Small intestine (tissue), 7 donors: ENCODE measurements around the gene PBX4. TPM values are rescaled to one million over a fixed set of nuclear protein-coding genes. Genes with fewer than 3 reads are reported as not detected.

Source experiments
- DNase-seq, 2 donors: peaks; one replicate each; pipeline versions ENCODE4 v3.0.0 to v3.0.0-alpha.2; 2013
- FAIRE-seq: peaks from 2 replicates; lab custom pipeline; 2012; peaks lifted over from hg19 to GRCh38; lab: Jason Lieb, UNC
- H3K27ac ChIP-seq, 3 donors: one replicate each; pipeline ENCODE4 v1.5.1; 2013; ENCODE audit warnings: low read length in 2 of 3, mild to moderate bottlenecking in 2 of 3, control low read depth in 1 of 3, inconsistent platforms in 1 of 3, low read depth in 1 of 3, moderate library complexity in 1 of 3
- H3K27me3 ChIP-seq, 3 donors: one replicate each; pipeline ENCODE4 v1.6.1; 2013; ENCODE audit warnings: low read length in 3 of 3, inconsistent platforms in 1 of 3; ENCODE audit not compliant: control insufficient read depth in 3 of 3, insufficient read depth in 3 of 3
- H3K36me3 ChIP-seq, 3 donors: one replicate each; pipeline ENCODE4 v1.6.1; 2013; ENCODE audit warnings: low read length in 3 of 3, inconsistent platforms in 1 of 3, low read depth in 1 of 3, mild to moderate bottlenecking in 1 of 3, moderate library complexity in 1 of 3; ENCODE audit not compliant: control insufficient read depth in 3 of 3, insufficient read depth in 2 of 3
- H3K4me1 ChIP-seq, 3 donors: one replicate each; pipeline ENCODE4 v1.6.1; 2013; ENCODE audit warnings: low read length in 2 of 3, inconsistent platforms in 1 of 3, low read depth in 1 of 3, mild to moderate bottlenecking in 1 of 3, moderate library complexity in 1 of 3; ENCODE audit not compliant: control insufficient read depth in 3 of 3, insufficient read depth in 2 of 3
- H3K4me3 ChIP-seq, 3 donors: one replicate each; pipeline ENCODE4 v1.5.1; 2013; ENCODE audit warnings: low read length in 3 of 3, control low read depth in 1 of 3, inconsistent platforms in 1 of 3, low read depth in 1 of 3, mild to moderate bottlenecking in 1 of 3, moderate library complexity in 1 of 3
- H3K9me3 ChIP-seq, 2 donors: one replicate each; pipeline ENCODE4 v1.6.1; 2013; ENCODE audit warnings: low read depth in 1 of 2, low read length in 1 of 2; ENCODE audit not compliant: control insufficient read depth in 2 of 2, insufficient read depth in 1 of 2
- WGBS, 3 donors: extraction: QIAGEN DNeasy Blood & Tissue Kit; methylation state at CpG; one replicate each; pipeline ENCODE4 v1.1.7; 2013; 5-methylcytosine and 5-hydroxymethylcytosine counted together
- polyA plus RNA-seq, 4 donors: library from polyadenylated mRNA; stranded (reverse) in 3 of 4; unstranded in 1 of 4; fragments of 200-250 nt in 3 of 4; fragments of 120-200 nt in 1 of 4; gene quantifications; one replicate each; pipeline versions ENCODE4 v1.2.1 to v1.2.3, GENCODE V29; 2013
- donor health status: healthy with polysubstance abuse.
- donor health status: control.
- donor health status: control.
- donor health status: Bipolar disorder and iron deficiency.
- donor health status: healthy.

PBX4 gene
- polyA plus RNA-seq, 4 donors: 0.81 to 2.5 (median 1.4) TPM

DNA sequence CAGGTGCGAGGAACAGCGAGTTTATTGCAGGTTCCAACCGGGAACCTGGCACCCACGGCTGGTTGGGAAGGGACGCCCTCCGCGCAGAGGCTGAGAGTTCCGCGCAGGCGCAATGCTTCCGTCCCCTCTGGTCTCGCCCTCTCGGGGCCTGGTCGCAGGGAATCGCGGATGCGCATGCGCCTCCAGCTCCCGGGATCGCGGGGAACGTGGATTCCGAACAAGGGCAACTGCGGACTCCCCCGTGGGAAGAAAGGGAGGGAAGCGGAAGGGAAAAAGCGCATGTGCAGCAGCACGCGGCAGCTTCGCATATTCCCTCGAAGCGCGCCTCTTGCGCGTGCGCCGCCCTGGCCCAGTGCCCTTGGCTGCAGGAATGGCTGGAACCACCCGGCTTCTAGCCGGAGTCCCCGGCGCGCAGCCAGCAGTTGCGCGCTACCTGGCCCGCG lies 104.3 kb downstream of the PBX4 start:
- peaks cover 0 to 10% (median 0%) of the 10 kb centered on the region in 3 donors for H3K27me3 ChIP-seq
- no peak overlapping the region for H3K27ac ChIP-seq
- WGBS, 3 donors: 29 to 80% (median 73%) methylated on average over 45 to 46 of the region's 46 CpGs
- DNase-seq (peak in 1 of 2 donors; percentile 80), FAIRE-seq (no peak)
- peaks cover 0 to 3% (median 2%) of the 10 kb centered on the region in 3 donors for H3K36me3 ChIP-seq
- H3K4me1 ChIP-seq: peaks cover 0 to 13% (median 9%) of the 10 kb centered on the region in 3 donors
- H3K9me3 ChIP-seq: peaks cover 0 to 20% of the 10 kb centered on the region in 2 donors
- H3K4me3 ChIP-seq: peak overlapping the region in 1 of 3 donors; percentile 23

DNA sequence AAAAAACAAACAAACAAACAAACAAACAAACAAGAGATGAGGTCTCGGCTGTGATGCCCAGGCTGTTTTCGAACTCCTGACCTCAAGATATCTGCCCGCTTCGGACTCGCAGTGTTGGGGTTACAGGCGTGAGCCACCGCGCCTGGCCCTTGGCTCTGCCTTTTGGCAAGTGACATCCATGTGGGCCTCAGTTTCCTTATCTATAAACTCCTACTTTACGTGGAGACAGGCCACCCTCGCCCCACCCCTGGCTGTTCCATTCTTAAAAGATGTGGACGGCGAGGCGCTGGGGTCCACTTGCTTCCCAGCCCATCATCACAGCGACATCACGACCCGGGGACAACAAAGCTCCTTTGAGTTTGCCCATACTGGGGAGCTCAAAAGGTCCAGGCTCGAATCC lies 104.8 kb downstream of the PBX4 start:
- Histone ChIP-seq H3K4me3 (peak overlapping the region in 1 of 3 donors; percentile 23), H3K4me1 (peaks cover 0 to 13% (median 9%) of the 10 kb centered on the region in 3 donors), H3K27me3 (peaks cover 0 to 10% (median 0%) of the 10 kb centered on the region in 3 donors), H3K27ac (no peak overlapping the region), H3K9me3 (peaks cover 0 to 20% of the 10 kb centered on the region in 2 donors), H3K36me3 (peaks cover 0 to 2% (median 0%) of the 10 kb centered on the region in 3 donors)
- no peak for FAIRE-seq
- WGBS, 3 donors: 87 to 96% (median 93%) methylated on average over 17 of the region's 17 CpGs
- no peak for DNase-seq

Other genes starting within 250 kb of the PBX4 start
- gene GATAD2A, start 213.0 kb downstream of the PBX4 start, polyA plus RNA-seq: 10 to 100 TPM; 25.9 to 49.1 (median 33.0) TPM
- 1 to 10 TPM; 1.6 to 3.4 (median 1.9) TPM for gene TSSK6, start 103.1 kb downstream of the PBX4 start, polyA plus RNA-seq
- 100 to 1,000 TPM; 203 to 344 (median 339) TPM for gene NDUFA13, start 102.5 kb downstream of the PBX4 start, polyA plus RNA-seq
- 10 to 100 TPM in 3 of 4 donors, 1 to 10 TPM in 1; 6.7 to 44.1 (median 17.5) TPM for gene YJEFN3, start 89.8 kb downstream of the PBX4 start, polyA plus RNA-seq
- under 1 TPM in 2 of 4 donors, not detected in 2; 0.09 to 0.13 TPM for gene CILP2, start 80.4 kb downstream of the PBX4 start, polyA plus RNA-seq
- 10 to 100 TPM in 3 of 4 donors, 1 to 10 TPM in 1; 8.0 to 21.6 (median 11.9) TPM for gene LPAR2, start 9.5 kb upstream of the PBX4 start, polyA plus RNA-seq
- gene GMIP, start 25.0 kb upstream of the PBX4 start, polyA plus RNA-seq: 10 to 100 TPM in 3 of 4 donors, 1 to 10 TPM in 1; 8.3 to 15.1 (median 12.5) TPM
- 10 to 100 TPM; 40.3 to 60.8 (median 45.9) TPM for gene ATP13A1, start 45.0 kb upstream of the PBX4 start, polyA plus RNA-seq
- 1 to 10 TPM; 7.1 to 10.0 (median 8.7) TPM for gene ZNF101, start 50.2 kb upstream of the PBX4 start, polyA plus RNA-seq
- 1 to 10 TPM; 1.1 to 9.1 (median 2.0) TPM for gene ZNF14, start 114.4 kb upstream of the PBX4 start, polyA plus RNA-seq
- gene ZNF506, start 203.1 kb upstream of the PBX4 start, polyA plus RNA-seq: 10 to 100 TPM in 1 of 4 donors, 1 to 10 TPM in 3; 2.5 to 27.7 (median 4.7) TPM
- gene ZNF253, start 247.2 kb upstream of the PBX4 start, polyA plus RNA-seq: 10 to 100 TPM in 1 of 4 donors, 1 to 10 TPM in 3; 1.1 to 17.4 (median 3.2) TPM